GM18517 (cell line): ENCODE data around the gene DHRS7B.

Experiments used
- ATAC-seq: cut with Tn5 transposase; IDR thresholded peaks from one replicate; pipeline ENCODE4 v1.9.1; 2021; ENCODE audit warnings: mild to moderate bottlenecking, moderate library complexity; ENCODE audit not compliant: unreplicated experiment

The DHRS7B gene

DNA sequence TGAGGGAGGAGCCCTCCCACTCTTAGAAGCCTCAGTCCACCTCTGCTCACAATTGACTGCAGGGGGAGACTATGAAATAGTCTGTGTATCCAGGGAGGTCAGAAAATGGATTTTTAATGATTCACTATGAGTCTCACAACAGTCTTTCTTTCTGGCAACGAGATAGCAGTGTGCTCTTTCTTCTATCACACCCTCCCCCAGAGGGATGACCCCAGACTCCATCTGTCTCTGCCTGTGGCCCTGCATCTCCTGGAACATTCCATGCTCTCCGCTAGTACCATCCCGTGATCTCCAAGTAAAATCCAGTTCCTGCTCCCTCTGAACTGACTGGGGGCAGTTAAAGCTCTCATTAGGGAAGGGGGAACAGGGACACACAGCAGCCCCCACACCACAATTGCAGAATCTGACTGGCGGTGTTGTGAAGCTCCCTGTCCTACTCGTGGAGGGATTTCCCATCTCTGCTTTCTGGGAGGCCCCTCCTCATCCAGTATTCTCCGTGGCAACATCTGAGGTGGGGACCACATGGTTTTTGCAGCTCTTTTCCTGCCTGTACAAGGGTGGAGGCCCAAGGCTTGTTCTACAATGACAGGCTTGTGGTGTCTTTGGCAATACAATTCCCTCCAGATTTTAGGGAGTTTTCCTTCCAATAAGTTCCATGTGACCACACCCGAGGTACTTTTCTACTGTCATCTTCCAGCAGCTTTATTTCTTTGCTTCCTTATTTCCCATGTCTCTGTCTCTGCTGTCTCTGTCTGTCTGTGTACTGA is 107.0 kb downstream of the DHRS7B start:
- no peak for ATAC-seq

DNA sequence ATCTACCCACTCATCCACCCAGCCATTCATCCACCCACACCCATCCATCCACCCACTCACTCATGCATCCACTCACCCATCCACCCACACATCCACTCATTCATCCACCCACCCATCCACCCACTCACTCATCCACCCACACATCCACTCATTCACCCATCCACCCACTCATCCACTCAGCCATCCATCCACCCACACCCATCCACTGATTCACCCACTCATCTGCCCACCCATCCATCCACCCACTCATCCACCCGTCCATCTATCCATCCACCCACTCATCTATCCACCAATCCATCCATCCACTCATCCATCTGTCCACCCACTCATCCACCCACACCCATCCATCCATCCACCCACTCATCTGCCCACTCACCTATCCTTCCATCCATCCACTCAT is 109.2 kb downstream of the DHRS7B start:
- no peak for ATAC-seq

DNA sequence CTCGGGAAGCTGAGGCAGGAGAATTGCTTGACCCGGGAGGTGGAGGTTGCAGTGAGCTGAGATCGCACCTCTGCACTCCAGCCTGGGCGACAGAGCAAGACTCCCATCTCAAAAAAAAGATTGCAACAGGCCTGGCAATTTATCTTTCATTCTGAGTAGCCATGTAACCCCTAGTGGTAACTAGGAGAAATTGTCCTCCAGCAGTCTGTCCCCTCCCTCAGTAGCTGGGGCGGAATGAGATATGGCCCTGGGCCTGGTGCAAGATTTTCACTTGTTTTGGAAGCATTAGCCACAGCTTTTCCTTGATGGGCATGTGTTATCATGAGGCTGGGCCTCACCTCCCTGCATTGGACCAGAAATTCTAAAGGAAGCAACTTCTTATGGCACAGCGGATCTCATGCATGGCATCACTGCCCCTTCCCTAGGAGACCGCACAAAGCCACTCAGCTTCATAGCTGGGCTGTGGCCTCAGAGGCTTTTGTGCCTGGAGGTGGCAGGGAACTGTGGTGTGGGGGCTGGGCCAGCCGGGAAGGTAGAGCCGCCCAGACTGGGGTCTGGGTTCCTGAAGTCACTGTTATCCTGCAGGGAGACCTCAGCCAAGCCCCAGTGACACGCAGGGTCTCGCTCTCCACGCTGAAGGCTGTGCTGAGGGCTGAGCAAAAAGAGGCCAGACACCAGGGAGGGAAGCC is 113.1 kb downstream of the DHRS7B start:
- ATAC-seq, result no peak

DNA sequence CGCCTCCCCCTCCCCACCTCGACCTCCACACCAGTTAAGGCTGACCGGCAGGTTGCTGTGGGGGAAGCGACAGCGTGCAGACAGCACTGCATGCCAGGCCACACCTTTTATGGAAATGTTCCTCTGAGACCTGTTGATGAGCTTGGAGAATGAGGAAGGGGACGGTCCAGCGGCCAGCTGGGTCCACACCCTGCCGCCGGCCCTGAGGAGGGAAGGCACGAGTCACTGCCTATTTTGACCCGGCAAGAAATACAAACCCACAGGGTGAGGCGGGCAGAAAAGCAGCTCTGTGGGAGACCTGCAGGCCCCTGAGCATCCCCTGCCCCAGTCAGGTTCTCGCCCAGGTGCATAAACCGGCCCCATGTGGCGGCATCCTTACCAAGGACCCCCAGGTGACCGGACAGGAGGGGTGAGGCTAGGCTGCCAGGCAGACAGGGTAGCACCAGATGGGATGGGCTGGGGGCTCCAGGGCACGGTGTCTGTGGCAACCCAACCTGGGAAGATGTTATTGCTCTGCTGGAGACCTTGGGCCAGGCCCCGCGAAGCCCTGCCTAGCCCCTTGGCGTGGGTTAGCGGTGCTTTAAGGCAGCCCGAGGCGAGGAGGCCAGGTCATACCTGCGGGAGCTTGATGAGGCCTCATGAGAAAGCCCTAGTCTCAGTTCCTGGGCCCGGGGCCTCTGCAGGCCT is 113.7 kb downstream of the DHRS7B start:
- ATAC-seq, result no peak
